ENCODE results near the gene KRTAP3-2.

GRCh38 chr17:40993084-40993483 lies 6.6 kb downstream of the KRTAP3-2 start:
- TF ChIP-seq CTCF (conservative IDR thresholded peaks at IDR 0.05) = no peak
- no peak for TF ChIP-seq EZH2 (IDR thresholded peaks at IDR 0.05; ENCODE audit: low read depth)
